Subcutaneous adipose tissue (tissue), 4 donors: ENCODE measurements around the gene RUVBL2. TPM values are rescaled to one million over a fixed set of nuclear protein-coding genes. Genes with fewer than 3 reads are reported as not detected.

Experiments
- CTCF ChIP-seq: fragments of 450-650 bp; IDR thresholded peaks from one replicate; pipeline ENCODE4 v1.5.1; 2016; ENCODE audit warnings: low read depth, mild to moderate bottlenecking, control low read depth, antibody characterized with exemption, moderate library complexity
- small RNA-seq: library from RNA; depleted of rRNA; stranded (forward); fragments of <200 nt; gene quantifications from one replicate; pipeline ENCODE3, GENCODE V24; 2016
- total RNA-seq, 4 donors: library from RNA; depleted of rRNA; stranded (reverse); fragments of >200 nt; gene quantifications; one replicate each; pipeline ENCODE4 v1.1.0, GENCODE V29; 2016

RUVBL2 gene
- total RNA-seq, 4 donors from 2014 or later = 34.3 to 62.5 (median 49.4) TPM

DNA sequence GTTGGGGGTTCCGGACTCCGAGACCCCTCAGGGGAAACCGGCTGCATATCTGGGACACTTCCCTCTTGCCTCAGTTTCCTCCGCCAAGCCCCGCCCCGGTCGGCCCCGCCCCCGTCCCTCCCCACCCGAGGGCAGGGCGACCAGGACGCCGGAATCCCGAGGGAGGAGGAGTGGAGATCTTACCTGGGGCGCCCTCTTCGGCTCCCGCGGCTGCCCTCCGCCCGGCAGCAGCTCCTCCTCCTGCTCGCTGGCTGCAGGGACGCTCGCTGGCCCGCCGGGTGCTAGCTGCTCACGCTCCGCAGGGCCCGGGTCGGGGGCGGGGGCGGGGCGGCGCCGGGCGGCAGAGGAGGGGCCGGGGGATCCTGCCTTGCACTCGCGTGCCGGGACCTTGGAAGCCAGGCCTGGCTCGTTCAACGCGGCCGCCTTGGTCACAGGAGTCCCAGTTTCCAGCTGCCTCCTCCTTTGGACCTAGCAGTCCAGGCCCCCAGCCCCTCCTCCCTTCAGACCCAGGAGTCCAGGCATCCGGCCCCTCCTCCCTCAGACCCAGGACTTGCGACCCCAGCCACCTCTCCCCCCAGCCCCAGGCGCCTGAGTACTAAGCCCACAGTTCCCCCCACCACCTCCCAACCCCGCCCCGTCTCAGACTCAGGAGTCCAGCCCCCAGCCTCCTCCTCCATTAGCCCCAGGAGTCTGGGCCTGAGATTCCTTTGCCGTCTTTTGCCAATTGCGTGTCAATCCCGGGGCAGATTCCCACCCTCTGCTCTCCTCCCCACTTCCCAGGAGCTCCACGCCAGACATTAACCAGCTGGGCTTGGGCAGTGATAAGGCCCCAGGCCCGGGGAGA lies 71.3 kb downstream of the RUVBL2 start, which contains the start of gene NTF4:
Gene NTF4 (minus strand): TSS at position 51 of the 844 bp plus-strand sequence. CDS start 2,821 bp downstream, outside the sequence.
- TF ChIP-seq CTCF = no peak

Small RNA genes lying within 50 kb of the gene (small RNA-seq; reads per million reads assigned to genes)
- not detected for gene MIR6798

Other genes starting within 250 kb of the RUVBL2 start
- under 1 TPM in 1 of 4 donors, not detected in 3; 0.75 TPM for gene IZUMO1, start 247.0 kb upstream of the RUVBL2 start, total RNA-seq
- gene FUT1, start 241.2 kb upstream of the RUVBL2 start, total RNA-seq = 1 to 10 TPM; 1.0 to 7.2 (median 4.4) TPM
- gene FGF21, start 238.4 kb upstream of the RUVBL2 start, total RNA-seq = not detected
- 10 to 100 TPM; 25.4 to 71.6 (median 40.1) TPM for gene BCAT2, start 182.9 kb upstream of the RUVBL2 start, total RNA-seq
- 10 to 100 TPM in 3 of 4 donors, 1 to 10 TPM in 1; 6.4 to 19.0 (median 13.8) TPM for gene HSD17B14, start 157.4 kb upstream of the RUVBL2 start, total RNA-seq
- 10 to 100 TPM in 1 of 4 donors, 1 to 10 TPM in 3; 5.7 to 27.3 (median 8.5) TPM for gene PLEKHA4, start 125.3 kb upstream of the RUVBL2 start, total RNA-seq
- gene PPP1R15A, start 121.5 kb upstream of the RUVBL2 start, total RNA-seq = 10 to 100 TPM; 30.5 to 81.7 (median 48.3) TPM
- under 1 TPM in 1 of 4 donors, not detected in 3; 0.22 TPM for gene TULP2, start 95.1 kb upstream of the RUVBL2 start, total RNA-seq
- gene NUCB1, start 93.6 kb upstream of the RUVBL2 start, total RNA-seq = 100 to 1,000 TPM; 128 to 480 (median 313) TPM
- gene DHDH, start 60.2 kb upstream of the RUVBL2 start, total RNA-seq = 1 to 10 TPM in 1 of 4 donors, not detected in 3; 1.1 TPM
- 10 to 100 TPM; 21.0 to 37.2 (median 31.2) TPM for gene BAX, start 39.0 kb upstream of the RUVBL2 start, total RNA-seq
- over 10,000 TPM in 3 of 4 donors, 1,000 to 10,000 TPM in 1; 7,770 to 28,830 (median 13,714) TPM for gene FTL, start 28.6 kb upstream of the RUVBL2 start, total RNA-seq
- gene GYS1, start 578 bp upstream of the RUVBL2 start, total RNA-seq = 10 to 100 TPM; 15.1 to 86.3 (median 34.5) TPM
- not detected for gene LHB, start 23.2 kb downstream of the RUVBL2 start, total RNA-seq
- not detected for gene CGB3, start 30.4 kb downstream of the RUVBL2 start, total RNA-seq
- gene CGB2, start 38.0 kb downstream of the RUVBL2 start, total RNA-seq = not detected
- not detected for gene CGB1, start 43.0 kb downstream of the RUVBL2 start, total RNA-seq
- not detected for gene CGB5, start 50.0 kb downstream of the RUVBL2 start, total RNA-seq
- gene CGB8, start 55.2 kb downstream of the RUVBL2 start, total RNA-seq = not detected
- 1 to 10 TPM in 1 of 4 donors, not detected in 3; 1.3 TPM for gene CGB7, start 63.9 kb downstream of the RUVBL2 start, total RNA-seq
- gene NTF4, start 70.9 kb downstream of the RUVBL2 start, total RNA-seq = not detected
- not detected for gene KCNA7, start 78.8 kb downstream of the RUVBL2 start, total RNA-seq
- 100 to 1,000 TPM; 122 to 164 (median 152) TPM for gene SNRNP70, start 91.6 kb downstream of the RUVBL2 start, total RNA-seq
- 1 to 10 TPM in 3 of 4 donors, not detected in 1; 6.6 to 9.0 (median 7.1) TPM for gene LIN7B, start 120.5 kb downstream of the RUVBL2 start, total RNA-seq
- 1 to 10 TPM in 3 of 4 donors, not detected in 1; 1.1 to 6.5 (median 1.5) TPM for gene C19orf73, start 125.3 kb downstream of the RUVBL2 start, total RNA-seq
- 1 to 10 TPM in 3 of 4 donors, under 1 TPM in 1; 0.68 to 5.7 (median 2.4) TPM for gene PPFIA3, start 125.7 kb downstream of the RUVBL2 start, total RNA-seq
- gene HRC, start 161.5 kb downstream of the RUVBL2 start, total RNA-seq = 1 to 10 TPM in 2 of 4 donors, under 1 TPM in 2; 0.49 to 3.8 (median 1.7) TPM
- gene TRPM4, start 163.9 kb downstream of the RUVBL2 start, total RNA-seq = 10 to 100 TPM in 3 of 4 donors, 1 to 10 TPM in 1; 6.5 to 25.8 (median 11.8) TPM